Keratinocyte (primary cell): Measurements from ENCODE around the gene ATP9B. TPM values are rescaled to one million over a fixed set of nuclear protein-coding genes. Genes with fewer than 3 reads are reported as not detected.

Source experiments
- DNase-seq: peaks from one replicate; pipeline ENCODE4 v3.0.0-alpha.2; 2011; ENCODE audit warnings: low read depth, missing footprints, low spot score
- FAIRE-seq: peaks from 2 replicates; lab custom pipeline; 2011; peaks lifted over from hg19 to GRCh38; lab: Jason Lieb, UNC
- H2AFZ ChIP-seq: 2 replicates; pipeline ENCODE4 v1.6.0; 2012; ENCODE audit warnings: low read length, control low read depth, inconsistent platforms; ENCODE audit not compliant: control insufficient read depth
- H3K27ac ChIP-seq: 2 replicates; pipeline ENCODE4 v1.5.1; 2011; ENCODE audit warnings: low read length; ENCODE audit not compliant: control insufficient read depth, insufficient read depth
- H3K27me3 ChIP-seq: 3 replicates; pipeline ENCODE4 v1.6.0; 2011; ENCODE audit warnings: low read length; ENCODE audit not compliant: control insufficient read depth, insufficient read depth; ENCODE audit errors: extremely low read depth
- H3K36me3 ChIP-seq, 2 experiments: 2 replicates in 1 of 2; 3 replicates in 1 of 2; pipeline ENCODE4 v1.5.1; 2011; ENCODE audit warnings: low read length in 2 of 2, mild to moderate bottlenecking in 1 of 2; ENCODE audit not compliant: control insufficient read depth in 2 of 2, insufficient read depth in 2 of 2; ENCODE audit errors: extremely low read depth in 1 of 2
- H3K4me1 ChIP-seq: 3 replicates; pipeline ENCODE4 v1.5.1; 2011; ENCODE audit warnings: low read length; ENCODE audit not compliant: control insufficient read depth, insufficient read depth; ENCODE audit errors: extremely low read depth
- H3K4me2 ChIP-seq: 3 replicates; pipeline ENCODE4 v1.6.0; 2011; ENCODE audit warnings: low read depth, low read length; ENCODE audit not compliant: control insufficient read depth, insufficient read depth; ENCODE audit errors: extremely low read depth
- H3K4me3 ChIP-seq, 3 experiments: fragments of 200-600 bp in 1 of 3; sonication (generic) in 1 of 3; 2 replicates in 2 of 3; 3 replicates in 1 of 3; pipeline ENCODE4 v1.5.1; 2011 to 2016; ENCODE audit warnings: low read length in 3 of 3, mild to moderate bottlenecking in 3 of 3, control low read depth in 2 of 3, inconsistent platforms in 1 of 3, low read depth in 1 of 3, mixed read lengths in 1 of 3, mixed run types in 1 of 3, moderate library complexity in 1 of 3; ENCODE audit not compliant: control insufficient read depth in 2 of 3, insufficient read depth in 2 of 3; ENCODE audit errors: extremely low read depth in 1 of 3
- H3K79me2 ChIP-seq: 2 replicates; pipeline ENCODE4 v1.6.0; 2012; ENCODE audit warnings: low read length; ENCODE audit not compliant: control insufficient read depth, insufficient read depth
- H3K9ac ChIP-seq: 3 replicates; pipeline ENCODE4 v1.6.0; 2011; ENCODE audit warnings: low read length; ENCODE audit not compliant: control insufficient read depth, insufficient read depth; ENCODE audit errors: extremely low read depth
- H3K9me1 ChIP-seq: 3 replicates; pipeline ENCODE4 v1.6.0; 2011; ENCODE audit warnings: low read length; ENCODE audit not compliant: control insufficient read depth, insufficient read depth; ENCODE audit errors: extremely low read depth
- H3K9me3 ChIP-seq: 2 replicates; pipeline ENCODE4 v1.5.1; 2012; ENCODE audit warnings: low read depth, low read length; ENCODE audit not compliant: control insufficient read depth
- H4K20me1 ChIP-seq: 3 replicates; pipeline ENCODE4 v1.6.0; 2011; ENCODE audit warnings: low read length; ENCODE audit not compliant: control insufficient read depth, insufficient read depth; ENCODE audit errors: extremely low read depth
- EZH2 ChIP-seq: IDR thresholded peaks from one replicate; pipeline ENCODE4 v1.6.1; 2012; ENCODE audit warnings: inconsistent platforms, mild to moderate bottlenecking, low read length, moderate library complexity
- dilution Hi-C: fragments of 300-500 bp; cut with MboI; formaldehyde crosslinking; loops from one replicate; pipeline ENCODE4 v1.7.0; 2020; ENCODE audit warnings: low sequenced_read_pairs; ENCODE audit not compliant: extremely low pct_ligation_motif_present
- polyA plus RNA-seq, 5 experiments: library from polyadenylated mRNA; depleted of rRNA in 3 of 5; stranded (reverse) in 3 of 5; stranded (forward) in 1 of 5; unstranded in 1 of 5; fragments of >200 nt; gene quantifications; 1 replicate in 1 of 5; 2 replicates in 3 of 5; 3 replicates in 1 of 5; pipeline versions ENCODE4 v1.2.1 to v1.2.3, GENCODE V29; 2011 to 2012; ENCODE audit warnings: missing spikeins in 2 of 5, low read depth in 1 of 5, low replicate concordance in 1 of 5
- TF ChIP-seq, protein P1 (sequence below), 3 experiments: IDR thresholded peaks in 1 of 3; conservative IDR thresholded peaks in 1 of 3; optimal IDR thresholded peaks in 1 of 3; 2 replicates in 2 of 3; 3 replicates in 1 of 3; pipeline versions ENCODE3 to v1.5.1; 2011; ENCODE audit warnings: low read length in 3 of 3, mild to moderate bottlenecking in 3 of 3, moderate library complexity in 2 of 3, control low read depth in 1 of 3, inconsistent platforms in 1 of 3; ENCODE audit not compliant: insufficient read depth in 2 of 3; ENCODE audit errors: extremely low read depth in 1 of 3

The ATP9B gene
- polyA plus RNA-seq, 1 donor (not counting 4 experiments of a cell fraction or from before 2014, with no cell fraction given) = 16.1 TPM

DNA sequence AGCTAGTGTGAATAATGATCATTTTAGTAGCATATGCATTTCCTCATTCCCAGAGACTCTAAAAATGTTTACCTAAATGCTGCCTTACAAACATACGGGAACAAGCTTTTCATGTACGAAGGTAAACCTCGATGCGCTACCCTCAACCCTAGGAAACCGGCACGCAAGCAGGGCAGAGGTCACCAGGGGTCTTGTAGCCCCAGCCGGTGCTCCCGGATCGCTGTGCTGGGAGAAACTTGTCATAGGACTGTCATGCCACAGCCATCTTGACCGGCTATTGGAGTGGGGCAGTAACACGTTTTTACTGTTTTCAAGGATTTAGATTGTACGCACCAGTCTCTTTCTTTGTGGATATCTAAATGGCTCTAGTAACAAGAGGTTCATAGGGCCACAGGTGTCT lies 291.7 kb downstream of the ATP9B start:
- DNase-seq = no peak
- dilution Hi-C loops = no loop called here
- H3K79me2 ChIP-seq = no peaks in the 10 kb centered on the region
- H3K9me3 ChIP-seq = no peaks in the 10 kb centered on the region
- H3K4me2 ChIP-seq = no peak overlapping the region
- TF ChIP-seq EZH2 = no peak
- TF ChIP-seq, protein P1, sequence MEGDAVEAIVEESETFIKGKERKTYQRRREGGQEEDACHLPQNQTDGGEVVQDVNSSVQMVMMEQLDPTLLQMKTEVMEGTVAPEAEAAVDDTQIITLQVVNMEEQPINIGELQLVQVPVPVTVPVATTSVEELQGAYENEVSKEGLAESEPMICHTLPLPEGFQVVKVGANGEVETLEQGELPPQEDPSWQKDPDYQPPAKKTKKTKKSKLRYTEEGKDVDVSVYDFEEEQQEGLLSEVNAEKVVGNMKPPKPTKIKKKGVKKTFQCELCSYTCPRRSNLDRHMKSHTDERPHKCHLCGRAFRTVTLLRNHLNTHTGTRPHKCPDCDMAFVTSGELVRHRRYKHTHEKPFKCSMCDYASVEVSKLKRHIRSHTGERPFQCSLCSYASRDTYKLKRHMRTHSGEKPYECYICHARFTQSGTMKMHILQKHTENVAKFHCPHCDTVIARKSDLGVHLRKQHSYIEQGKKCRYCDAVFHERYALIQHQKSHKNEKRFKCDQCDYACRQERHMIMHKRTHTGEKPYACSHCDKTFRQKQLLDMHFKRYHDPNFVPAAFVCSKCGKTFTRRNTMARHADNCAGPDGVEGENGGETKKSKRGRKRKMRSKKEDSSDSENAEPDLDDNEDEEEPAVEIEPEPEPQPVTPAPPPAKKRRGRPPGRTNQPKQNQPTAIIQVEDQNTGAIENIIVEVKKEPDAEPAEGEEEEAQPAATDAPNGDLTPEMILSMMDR (optimal IDR thresholded peaks at IDR 0.05 in 1 of 3, IDR thresholded peaks at IDR 0.05 in 1 of 3, conservative IDR thresholded peaks at IDR 0.05 in 1 of 3; ENCODE audit: extremely low read depth in 1 of 3, insufficient read depth in 2 of 3, low read length in 3 of 3) = no peak
- H3K4me3 ChIP-seq = no peak overlapping the region
- no peak for FAIRE-seq
- H3K27me3 ChIP-seq = no peaks in the 10 kb centered on the region
- no peak overlapping the region for H3K27ac ChIP-seq
- H3K36me3 ChIP-seq = peaks cover 3 to 5% of the 10 kb centered on the region in 2 experiments
- H3K9ac ChIP-seq = no peak overlapping the region
- no peak overlapping the region for H2AFZ ChIP-seq
- H3K9me1 ChIP-seq = no peaks in the 10 kb centered on the region
- no peaks in the 10 kb centered on the region for H3K4me1 ChIP-seq
- no peaks in the 10 kb centered on the region for H4K20me1 ChIP-seq

DNA sequence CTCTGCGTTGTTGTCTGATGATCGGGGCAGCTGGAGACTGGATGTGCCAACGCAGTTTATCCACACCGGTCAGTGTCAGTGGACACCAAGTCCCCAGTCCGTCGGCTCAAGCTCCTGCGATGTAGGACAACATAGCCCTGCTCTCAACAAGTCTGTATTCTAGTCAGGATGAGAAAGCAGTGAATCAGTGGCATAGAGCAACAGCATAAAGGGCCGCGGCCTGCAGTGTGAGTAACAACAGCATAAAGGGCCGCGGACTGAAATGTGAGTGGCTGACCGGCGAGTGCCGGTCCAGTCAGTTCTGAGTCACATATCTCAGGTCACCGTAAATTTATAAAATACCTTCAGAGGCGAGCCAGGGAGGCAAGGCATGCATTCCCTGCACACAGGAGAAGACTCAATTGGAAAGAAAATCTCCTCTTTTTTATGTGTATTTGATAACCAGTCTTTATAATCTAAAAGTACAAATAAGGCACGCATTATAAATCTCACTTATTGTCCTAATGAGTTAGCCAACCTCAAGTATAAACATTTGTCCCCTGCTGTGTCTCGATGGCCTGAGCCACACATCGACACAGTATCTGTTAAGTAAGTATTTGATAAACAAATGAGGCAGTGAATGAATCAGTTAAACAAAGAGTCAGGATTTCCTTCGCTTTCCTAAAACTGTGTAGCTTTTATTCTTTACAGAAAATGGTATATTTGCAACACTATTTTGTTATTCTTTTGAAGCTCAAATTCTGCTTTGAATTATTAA lies 292.8 kb downstream of the ATP9B start:
- no peak overlapping the region for H3K4me3 ChIP-seq
- no peak overlapping the region for H3K27ac ChIP-seq
- FAIRE-seq (no peak), DNase-seq (no peak)
- no peak overlapping the region for H2AFZ ChIP-seq
- no peaks in the 10 kb centered on the region for H3K4me1 ChIP-seq
- no peaks in the 10 kb centered on the region for H4K20me1 ChIP-seq
- TF ChIP-seq EZH2 = no peak
- TF ChIP-seq, protein P1 (optimal IDR thresholded peaks at IDR 0.05 in 1 of 3, IDR thresholded peaks at IDR 0.05 in 1 of 3, conservative IDR thresholded peaks at IDR 0.05 in 1 of 3; ENCODE audit: extremely low read depth in 1 of 3, insufficient read depth in 2 of 3, low read length in 3 of 3) = no peak
- H3K9me1 ChIP-seq = no peaks in the 10 kb centered on the region
- H3K9ac ChIP-seq = no peak overlapping the region
- peaks cover 3 to 5% of the 10 kb centered on the region in 2 experiments for H3K36me3 ChIP-seq
- H3K27me3 ChIP-seq = no peaks in the 10 kb centered on the region
- H3K9me3 ChIP-seq = no peaks in the 10 kb centered on the region
- no peak overlapping the region for H3K4me2 ChIP-seq
- no peaks in the 10 kb centered on the region for H3K79me2 ChIP-seq
- dilution Hi-C loops = no loop called here
